GM12878 (cell line): ENCODE data around the gene CD248. TPM values are rescaled to one million over a fixed set of nuclear protein-coding genes. Genes with fewer than 3 reads are reported as not detected.
A peak's percentile ranks its signal among the peaks of the same experiment; 100 is the strongest.
"Not testable (repeated sequence)": the region's sequence is repeated elsewhere in the genome, so short reads cannot be mapped to it uniquely, and the experiment has no call there.

Experiments used
- ATAC-seq: fragments of 200-7000 bp; cut with Tn5 transposase; 3 replicates; pipeline ENCODE4 v1.9.1; 2020; ENCODE audit warnings: mild to moderate bottlenecking, moderate library complexity
- BruUV-seq: library from RNA; stranded (reverse); fragments of 400-500 nt; replicated peaks from 2 replicates; lab custom pipeline; 2021; lab: Mats Ljungman, UMichigan
- CTCF ChIA-PET: fragments of 300-600 bp; sonication (Branson Sonifier 250); formaldehyde crosslinking; extraction: SDS; loops from one replicate; lab custom pipeline; 2021; ENCODE audit warnings: inconsistent platforms; lab: Yijun Ruan, JAX
- POLR2A ChIA-PET: fragments of 350-600 bp; formaldehyde crosslinking; extraction: SDS; loops from one replicate; lab custom pipeline; 2021; ENCODE audit warnings: inconsistent platforms; lab: Charles Lee
- RAD21 ChIA-PET: fragments of 300-600 bp; sonication (Branson Sonifier 250); formaldehyde crosslinking; loops from one replicate; lab custom pipeline; 2023; ENCODE audit warnings: antibody characterized with exemption; ENCODE audit not compliant: unreplicated experiment; lab: Charles Lee
- SMC1A ChIA-PET: fragments of 300-600 bp; sonication (Branson Sonifier 250); formaldehyde crosslinking; loops from one replicate; lab custom pipeline; 2023; ENCODE audit not compliant: unreplicated experiment, uncharacterized antibody; lab: Charles Lee
- DNase-seq: peaks from one replicate; pipeline ENCODE4 v3.0.0-alpha.2; 2011; ENCODE audit warnings: low read depth, low spot score
- FAIRE-seq: peaks from 3 replicates; lab custom pipeline; 2011; peaks lifted over from hg19 to GRCh38; lab: Jason Lieb, UNC
- H2AFZ ChIP-seq: 2 replicates; pipeline ENCODE4 v1.6.0; 2011; ENCODE audit warnings: low read depth, low read length, control low read depth; ENCODE audit not compliant: control insufficient read depth
- H3K27ac ChIP-seq: 2 replicates; pipeline ENCODE4 v1.5.1; 2011; ENCODE audit warnings: control low read depth; ENCODE audit not compliant: control insufficient read depth, insufficient read depth
- H3K27me3 ChIP-seq, 2 experiments: replicated peaks in 1 of 2; 2 replicates each; pipeline versions ENCODE4 v1.6.0 to v1.6.1; 2011; ENCODE audit warnings: low read length in 1 of 2; ENCODE audit not compliant: control insufficient read depth in 2 of 2, insufficient read depth in 2 of 2
- H3K36me3 ChIP-seq, 2 experiments: 2 replicates each; pipeline ENCODE4 v1.5.1; 2011; ENCODE audit warnings: low read length in 1 of 2; ENCODE audit not compliant: control insufficient read depth in 2 of 2, insufficient read depth in 2 of 2
- H3K4me1 ChIP-seq: 2 replicates; pipeline ENCODE4 v1.6.1; 2011; ENCODE audit warnings: mild to moderate bottlenecking, low read length, moderate library complexity, mixed read lengths; ENCODE audit not compliant: control insufficient read depth, insufficient read depth
- H3K4me2 ChIP-seq: 2 replicates; pipeline ENCODE4 v1.6.0; 2011; ENCODE audit warnings: control low read depth; ENCODE audit not compliant: control insufficient read depth, insufficient read depth
- H3K4me3 ChIP-seq: fragments of 200-600 bp; sonication (generic); 2 replicates; pipeline ENCODE4 v1.5.1; 2016
- H3K79me2 ChIP-seq: 2 replicates; pipeline ENCODE4 v1.6.0; 2011; ENCODE audit warnings: low read length; ENCODE audit not compliant: control insufficient read depth, insufficient read depth
- H3K9ac ChIP-seq: 2 replicates; pipeline ENCODE4 v1.8.0; 2011; ENCODE audit warnings: low read length, control low read depth, mixed read lengths; ENCODE audit not compliant: control insufficient read depth, insufficient read depth
- H3K9me3 ChIP-seq: replicated peaks from 3 replicates; pipeline ENCODE4 v1.5.1; 2011; ENCODE audit warnings: mild to moderate bottlenecking, low read length; ENCODE audit not compliant: control insufficient read depth, insufficient read depth
- H4K20me1 ChIP-seq: 2 replicates; pipeline ENCODE4 v1.6.0; 2011; ENCODE audit not compliant: control insufficient read depth, insufficient read depth
- POLR2A ChIP-seq: IDR thresholded peaks from 2 replicates; pipeline ENCODE4 v1.6.1; 2011; ENCODE audit warnings: low read depth, mild to moderate bottlenecking, low read length
- WGBS: methylation state at CpG from one replicate; pipeline ENCODE4 v1.1.6; 2016; ENCODE audit warnings: low lambda C conversion rate; ENCODE audit not compliant: insufficient replicate concordance, insufficient coverage; ENCODE audit errors: missing lambda C conversion rate; 5-methylcytosine and 5-hydroxymethylcytosine counted together
- in situ Hi-C: fragments of 300-500 bp; cut with MboI; formaldehyde crosslinking; loops from 9 replicates; pipeline ENCODE4 v1.14.3; 2018; ENCODE audit warnings: mixed read lengths
- intact Hi-C: fragments of 100-400 bp; cut with micrococcal nuclease; formaldehyde crosslinking; loops from one replicate; pipeline ENCODE4 v1.14.2; 2022; ENCODE audit not compliant: unreplicated experiment
- polyA plus RNA-seq, 11 experiments: library from polyadenylated mRNA; depleted of rRNA in 4 of 11; unstranded in 6 of 11; stranded (reverse) in 5 of 11; fragments of >200 nt; fragmentation: Nextera tagmentation in 4 of 11; fragmentation: Illumina TruSeq in 1 of 11; extraction: Ambion mirVana in 4 of 11; extraction: Trizol in 1 of 11; gene quantifications; 1 replicate in 1 of 11; 2 replicates in 10 of 11; pipeline versions ENCODE4 v1.2.1 to v1.2.3, GENCODE V29; 2011 to 2016; ENCODE audit warnings: inconsistent platforms in 2 of 11, missing spikeins in 2 of 11, low read depth in 1 of 11
- total RNA-seq, 4 experiments: library from RNA; depleted of rRNA in 3 of 4; stranded (reverse); fragments of >200 nt in 3 of 4; fragmentation: Illumina TruSeq in 1 of 4; extraction: Trizol in 1 of 4; gene quantifications; 2 replicates each; pipeline versions ENCODE4 v1.2.1 to v1.2.3, GENCODE V29; 2013 to 2021

Gene CD248
- total and polyA plus RNA-seq, 10 of the 15 experiments (the other 5 are each of a cell fraction or from before 2014, with no cell fraction given) = 0.10 to 0.21 (median 0.20) TPM; not detected in 7

DNA sequence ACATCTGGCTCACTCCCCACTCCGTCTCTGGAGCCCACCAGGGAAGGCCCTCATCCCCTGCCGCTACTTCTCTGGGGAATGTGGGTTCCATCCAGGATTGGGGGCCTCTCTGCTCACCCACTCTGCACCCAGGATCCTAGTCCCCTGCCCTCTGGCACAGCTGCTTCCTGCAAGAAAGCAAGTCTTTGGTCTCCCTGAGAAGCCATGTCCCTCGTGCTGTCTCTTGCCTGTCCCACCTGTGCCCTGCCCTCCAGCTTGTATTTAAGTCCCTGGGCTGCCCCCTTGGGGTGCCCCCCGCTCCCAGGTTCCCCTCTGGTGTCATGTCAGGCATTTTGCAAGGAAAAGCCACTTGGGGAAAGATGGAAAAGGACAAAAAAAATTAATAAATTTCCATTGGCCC is 39.8 kb downstream of the CD248 start:
- SMC1A ChIA-PET = interaction anchor here (1.0 to 1.1 kb wide), 2 partner anchors 9 to 12 kb away, joined by 3 to 4 read pairs; partner anchors contain the start of gene YIF1A
- H3K4me1 ChIP-seq, H3K9me3 ChIP-seq, H2AFZ ChIP-seq, H3K4me2 ChIP-seq, FAIRE-seq, DNase-seq, H3K27me3 ChIP-seq, H3K79me2 ChIP-seq, RAD21 ChIA-PET, in situ Hi-C loops, intact Hi-C loops, BruUV-seq, POLR2A ChIA-PET, H3K27ac ChIP-seq, H3K9ac ChIP-seq, H4K20me1 ChIP-seq, H3K4me3 ChIP-seq: not testable (repeated sequence)
- CTCF ChIA-PET = interaction anchor here (1.3 kb wide), 1 partner anchor 18 kb away, joined by 3 read pairs; no protein-coding TSS in a partner anchor
- H3K36me3 ChIP-seq = peaks cover 15 to 29% of the 10 kb centered on the region in 2 experiments
- WGBS = 59% methylated on average over 4 of the region's 4 CpGs
- ATAC-seq = peak; percentile 22; the same call in 2 of the 3 replicates

DNA sequence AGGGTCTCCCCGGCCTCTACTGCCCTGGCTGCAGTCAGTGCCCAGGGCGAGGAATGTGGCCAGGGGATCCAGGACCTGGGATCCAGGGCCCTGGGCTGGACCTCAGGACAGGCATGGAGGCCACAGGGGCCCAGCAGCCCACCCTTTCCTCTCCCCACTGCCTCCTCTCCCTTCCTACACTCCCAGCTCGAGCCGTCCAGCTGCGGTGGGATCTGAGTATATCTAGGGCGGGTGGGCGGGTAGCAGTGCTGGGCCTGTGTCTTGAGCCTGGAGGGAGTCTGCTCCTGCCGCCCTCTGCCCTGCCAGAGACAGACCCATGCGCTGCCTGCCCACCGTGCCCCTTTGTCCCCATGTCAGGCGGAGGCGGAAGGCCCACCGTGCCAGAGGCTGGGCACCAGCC is 40.2 kb downstream of the CD248 start:
- H2AFZ ChIP-seq, H3K27ac ChIP-seq, ATAC-seq, H3K79me2 ChIP-seq, H3K9ac ChIP-seq, H3K4me1 ChIP-seq, H4K20me1 ChIP-seq, intact Hi-C loops, H3K9me3 ChIP-seq, H3K4me2 ChIP-seq, BruUV-seq, POLR2A ChIA-PET, H3K27me3 ChIP-seq, RAD21 ChIA-PET, FAIRE-seq, in situ Hi-C loops, DNase-seq, H3K4me3 ChIP-seq: not testable (repeated sequence)
- peak; percentile 21; the same call in 1 of the 2 replicates for TF ChIP-seq POLR2A
- CTCF ChIA-PET = interaction anchor here (1.3 kb wide), 1 partner anchor 18 kb away, joined by 3 read pairs; no protein-coding TSS in a partner anchor
- 98% methylated on average over 10 of the region's 13 CpGs for WGBS
- SMC1A ChIA-PET = interaction anchor here (1.0 kb wide), 1 partner anchor 12 kb away, joined by 4 read pairs; the partner anchor contains the start of gene YIF1A
- H3K36me3 ChIP-seq = peaks cover 19 to 32% of the 10 kb centered on the region in 2 experiments
